MCF 10A (cell line): ENCODE results near the gene ASTL. TPM values are rescaled to one million over a fixed set of nuclear protein-coding genes. Genes with fewer than 3 reads are reported as not detected.

Source experiments
- BruUV-seq: library from RNA; stranded (reverse); fragments of 400-500 nt; replicated peaks from 2 replicates; lab custom pipeline; 2021; lab: Mats Ljungman, UMichigan
- CTCF ChIA-PET: fragments of 300-600 bp; sonication (Branson Sonifier 250); formaldehyde crosslinking; extraction: SDS; loops from one replicate; lab custom pipeline; 2021; ENCODE audit warnings: antibody characterized with exemption, inconsistent platforms; lab: Yijun Ruan, JAX
- POLR2A ChIA-PET: fragments of 300-600, 350-650 bp; sonication (Branson Sonifier 250); formaldehyde crosslinking; extraction: SDS; loops from one replicate; lab custom pipeline; 2020; ENCODE audit warnings: antibody characterized with exemption, inconsistent platforms; lab: Yijun Ruan, JAX
- DNase-seq: peaks from one replicate; pipeline ENCODE4 v3.0.0-alpha.2; 2018; ENCODE audit not compliant: unreplicated experiment
- H3K27ac Mint-ChIP-seq: one replicate; pipeline ENCODE4 v1.8.0; 2022; ENCODE audit warnings: mild to moderate bottlenecking, low read depth, mixed read lengths; ENCODE audit not compliant: unreplicated experiment
- H3K27me3 Mint-ChIP-seq: one replicate; pipeline ENCODE4 v1.8.0; 2022; ENCODE audit warnings: mixed read lengths; ENCODE audit not compliant: insufficient read depth, unreplicated experiment
- H3K36me3 Mint-ChIP-seq: one replicate; pipeline ENCODE4 v1.8.0; 2022; ENCODE audit warnings: mild to moderate bottlenecking, moderate library complexity, mixed read lengths; ENCODE audit not compliant: insufficient read depth, unreplicated experiment
- H3K4me1 Mint-ChIP-seq: one replicate; pipeline ENCODE4 v1.8.0; 2022; ENCODE audit warnings: mixed read lengths; ENCODE audit not compliant: insufficient read depth, unreplicated experiment
- H3K4me3 Mint-ChIP-seq: one replicate; pipeline ENCODE4 v1.8.0; 2022; ENCODE audit warnings: mild to moderate bottlenecking, moderate library complexity, mixed read lengths; ENCODE audit not compliant: unreplicated experiment
- H3K9me3 Mint-ChIP-seq: one replicate; pipeline ENCODE4 v1.8.0; 2022; ENCODE audit warnings: mixed read lengths; ENCODE audit not compliant: unreplicated experiment
- intact Hi-C: fragments of 100-400 bp; cut with micrococcal nuclease; formaldehyde crosslinking; loops from 2 replicates; pipeline ENCODE4 v1.14.1; 2022
- total RNA-seq: library from RNA; stranded (reverse); gene quantifications from 2 replicates; pipeline ENCODE4 v1.2.3, GENCODE V29; 2022
- TF ChIP-seq, protein P1 (sequence below): fragments of 200-600 bp; IDR thresholded peaks from one replicate; pipeline ENCODE4 v1.8.0; 2022; ENCODE audit warnings: antibody characterized with exemption, mild to moderate bottlenecking; ENCODE audit not compliant: unreplicated experiment

Gene ASTL
- total RNA-seq, 1 experiment from 2014 or later = not detected

DNA sequence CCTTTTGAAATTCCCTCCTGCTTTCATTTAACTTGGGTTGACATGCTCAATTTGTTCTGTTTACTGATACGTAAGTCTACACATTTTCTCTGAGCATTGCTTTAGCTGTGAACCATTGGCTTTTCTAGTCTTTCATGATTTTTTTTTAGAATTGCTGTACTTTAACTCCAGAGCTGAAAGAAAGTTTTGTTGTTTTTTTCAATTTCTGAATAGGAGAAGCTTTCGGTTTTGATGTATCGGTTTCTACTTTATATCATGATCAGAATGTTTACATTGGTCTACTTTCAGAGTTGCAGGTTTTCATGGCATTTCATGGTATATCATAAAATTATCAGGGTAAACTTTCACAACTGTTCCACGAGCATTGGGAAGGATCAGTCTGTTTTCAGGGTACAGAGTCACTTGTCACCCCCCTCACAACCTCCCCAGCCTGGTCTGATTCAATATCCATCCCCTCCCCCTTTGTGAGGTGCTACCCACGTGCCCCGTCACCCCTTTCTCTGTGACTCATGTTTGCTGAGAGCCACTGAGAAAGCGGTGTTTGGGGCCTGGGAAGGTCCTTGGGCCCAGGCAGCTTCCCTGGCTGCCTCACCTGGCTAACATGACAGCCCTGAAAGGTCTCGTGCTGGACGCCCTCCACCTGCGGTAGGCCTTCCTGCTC, 7.0 kb downstream of the ASTL start:
- intact Hi-C loops = no loop called here

DNA sequence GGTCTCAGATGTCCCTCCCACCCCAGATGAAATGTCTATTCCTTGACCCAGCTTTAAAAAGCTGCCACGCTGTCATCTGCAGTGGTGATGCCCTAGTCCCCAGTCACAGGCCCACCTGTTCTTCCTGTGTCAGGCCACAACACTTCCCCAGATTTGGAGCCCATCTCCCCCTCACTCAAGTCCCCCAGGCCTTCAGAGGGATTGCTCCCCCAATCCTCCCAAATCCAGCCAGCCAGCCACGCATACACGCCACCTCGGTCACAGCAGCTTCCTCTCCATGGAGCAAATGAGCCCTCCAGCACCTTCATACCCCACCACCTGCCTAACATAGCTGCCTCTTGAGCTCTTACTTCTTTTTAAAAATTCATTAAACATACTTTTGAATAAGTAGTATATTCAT, 7.8 kb downstream of the ASTL start:
- BruUV-seq = no TSS peak
- Mint-ChIP-seq H3K4me3 (no peak overlapping the region), H3K4me1 (no peaks in the 10 kb centered on the region), H3K9me3 (no peaks in the 10 kb centered on the region), H3K27me3 (peaks cover 65% of the 10 kb centered on the region), H3K36me3 (no peaks in the 10 kb centered on the region), H3K27ac (no peak overlapping the region)
- no peak for DNase-seq
- intact Hi-C loops = no loop called here
- POLR2A ChIA-PET = no interaction called here
- TF ChIP-seq, protein P1, sequence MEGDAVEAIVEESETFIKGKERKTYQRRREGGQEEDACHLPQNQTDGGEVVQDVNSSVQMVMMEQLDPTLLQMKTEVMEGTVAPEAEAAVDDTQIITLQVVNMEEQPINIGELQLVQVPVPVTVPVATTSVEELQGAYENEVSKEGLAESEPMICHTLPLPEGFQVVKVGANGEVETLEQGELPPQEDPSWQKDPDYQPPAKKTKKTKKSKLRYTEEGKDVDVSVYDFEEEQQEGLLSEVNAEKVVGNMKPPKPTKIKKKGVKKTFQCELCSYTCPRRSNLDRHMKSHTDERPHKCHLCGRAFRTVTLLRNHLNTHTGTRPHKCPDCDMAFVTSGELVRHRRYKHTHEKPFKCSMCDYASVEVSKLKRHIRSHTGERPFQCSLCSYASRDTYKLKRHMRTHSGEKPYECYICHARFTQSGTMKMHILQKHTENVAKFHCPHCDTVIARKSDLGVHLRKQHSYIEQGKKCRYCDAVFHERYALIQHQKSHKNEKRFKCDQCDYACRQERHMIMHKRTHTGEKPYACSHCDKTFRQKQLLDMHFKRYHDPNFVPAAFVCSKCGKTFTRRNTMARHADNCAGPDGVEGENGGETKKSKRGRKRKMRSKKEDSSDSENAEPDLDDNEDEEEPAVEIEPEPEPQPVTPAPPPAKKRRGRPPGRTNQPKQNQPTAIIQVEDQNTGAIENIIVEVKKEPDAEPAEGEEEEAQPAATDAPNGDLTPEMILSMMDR = no peak
- CTCF ChIA-PET = interaction anchor here (1.0 to 2.2 kb wide), 3 partner anchors 12 to 44 kb away, joined by 5 to 9 read pairs (median 5); no protein-coding TSS in a partner anchor

More for the DNA sequence above, 7.0 kb downstream of the ASTL start:
- H3K36me3 Mint-ChIP-seq = no peaks in the 10 kb centered on the region
- no peak overlapping the region for H3K27ac Mint-ChIP-seq
- DNase-seq = no peak
- no peak overlapping the region for H3K4me3 Mint-ChIP-seq
- TF ChIP-seq, protein P1 = no peak
- H3K27me3 Mint-ChIP-seq = peaks cover 62% of the 10 kb centered on the region
- no TSS peak for BruUV-seq
- ChIA-PET POLR2A (no interaction called here), CTCF (interaction anchor here (0.5 to 2.2 kb wide), 3 partner anchors 14 to 112 kb away, joined by 3 to 9 read pairs (median 5); no protein-coding TSS in a partner anchor)
- H3K4me1 Mint-ChIP-seq = no peaks in the 10 kb centered on the region
- no peaks in the 10 kb centered on the region for H3K9me3 Mint-ChIP-seq

DNA sequence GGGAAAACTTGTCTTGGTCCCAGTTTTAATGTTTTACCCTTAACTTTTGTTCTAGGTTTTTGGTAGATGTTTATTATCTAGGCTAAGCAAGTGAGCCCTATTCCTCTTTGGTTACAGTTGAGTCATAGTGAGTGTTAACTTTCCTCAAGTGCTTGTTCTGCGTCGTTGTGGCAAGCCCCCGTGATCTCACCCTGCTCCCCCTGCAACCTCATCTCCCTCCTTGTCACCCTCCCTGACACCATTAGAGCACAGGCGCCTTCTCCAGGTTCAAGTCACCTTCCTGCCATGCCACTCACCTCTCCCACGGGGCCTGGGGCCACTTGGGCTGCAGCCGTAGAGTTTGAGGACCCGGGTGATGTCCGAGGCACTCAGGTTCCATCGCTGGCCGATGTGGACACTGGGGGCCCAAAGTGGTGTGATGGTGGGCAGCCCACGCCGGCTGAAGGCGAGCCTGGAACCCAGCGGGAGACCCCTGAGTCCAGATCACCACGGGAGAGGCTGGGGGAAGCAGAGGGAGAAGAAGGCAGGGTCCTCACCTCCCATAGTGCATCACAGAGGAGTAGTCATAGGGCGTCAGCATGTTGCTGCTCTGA, 8.7 kb downstream of the ASTL start:
- CTCF ChIA-PET = interaction anchor here (1.0 to 2.2 kb wide), 2 partner anchors 11 to 13 kb away, joined by 5 to 9 read pairs; no protein-coding TSS in a partner anchor
- H3K9me3 Mint-ChIP-seq = no peaks in the 10 kb centered on the region
- TF ChIP-seq, protein P1 = no peak
- intact Hi-C loops = no loop called here
- H3K4me3 Mint-ChIP-seq = no peak overlapping the region
- no TSS peak for BruUV-seq
- no peaks in the 10 kb centered on the region for H3K36me3 Mint-ChIP-seq
- H3K27ac Mint-ChIP-seq = no peak overlapping the region
- peaks cover 65% of the 10 kb centered on the region for H3K27me3 Mint-ChIP-seq
- POLR2A ChIA-PET = no interaction called here
- H3K4me1 Mint-ChIP-seq = no peaks in the 10 kb centered on the region
- no peak for DNase-seq

DNA sequence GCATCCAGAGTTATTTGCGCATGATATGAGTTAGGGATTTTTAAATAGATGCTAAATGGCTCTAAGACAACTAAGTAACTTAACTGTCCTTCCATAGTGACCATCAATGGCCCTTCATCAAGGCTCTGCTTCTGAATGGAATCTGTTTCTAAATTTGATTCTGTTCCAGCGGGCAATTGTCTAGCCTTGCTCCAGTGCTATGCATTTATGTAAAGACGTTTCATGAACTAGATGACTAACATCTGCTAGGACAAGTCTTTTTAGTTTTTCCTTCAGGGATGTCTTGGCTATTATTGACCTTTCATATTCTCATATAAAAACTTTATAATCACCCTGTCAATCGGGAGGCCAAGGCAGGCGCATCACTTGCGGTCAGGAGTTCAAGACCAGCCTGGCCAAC, 9.8 kb downstream of the ASTL start:
- Mint-ChIP-seq H3K4me1 (no peaks in the 10 kb centered on the region), H3K4me3 (no peak overlapping the region), H3K36me3 (no peaks in the 10 kb centered on the region), H3K9me3 (no peaks in the 10 kb centered on the region), H3K27ac (no peak overlapping the region), H3K27me3 (peaks cover 67% of the 10 kb centered on the region)
- DNase-seq = no peak
- BruUV-seq = no TSS peak
- CTCF ChIA-PET = no interaction called here
- intact Hi-C loops = no loop called here
- TF ChIP-seq, protein P1 = no peak
- POLR2A ChIA-PET = no interaction called here
